IPS-18a (cell line): Measurements from ENCODE around the gene DCTN3.

ENCODE experiments used
- H3K27ac ChIP-seq: one replicate; pipeline ENCODE4 v1.5.1; 2013; ENCODE audit warnings: low read length
- H3K27me3 ChIP-seq: one replicate; pipeline ENCODE4 v1.6.1; 2013; ENCODE audit warnings: mild to moderate bottlenecking, low read length; ENCODE audit not compliant: control insufficient read depth, insufficient read depth
- H3K36me3 ChIP-seq: one replicate; pipeline ENCODE4 v1.6.1; 2013; ENCODE audit warnings: low read depth, low read length; ENCODE audit not compliant: control insufficient read depth
- H3K4me1 ChIP-seq: one replicate; pipeline ENCODE4 v1.6.1; 2013; ENCODE audit warnings: low read depth, low read length; ENCODE audit not compliant: control insufficient read depth
- H3K4me3 ChIP-seq: one replicate; pipeline ENCODE4 v1.5.1; 2013; ENCODE audit warnings: low read length
- H3K9ac ChIP-seq: one replicate; pipeline ENCODE4 v1.6.1; 2013; ENCODE audit warnings: mild to moderate bottlenecking, low read length, moderate library complexity
- H3K9me3 ChIP-seq: one replicate; pipeline ENCODE4 v1.6.1; 2013; ENCODE audit warnings: low read depth, low read length; ENCODE audit not compliant: control insufficient read depth

Gene DCTN3

GRCh38 chr9:34565856-34566255 lies 54.4 kb downstream of the DCTN3 start:
- Histone ChIP-seq H3K4me1 (peaks cover 11% of the 10 kb centered on the region), H3K27me3 (no peaks in the 10 kb centered on the region), H3K9me3 (no peaks in the 10 kb centered on the region), H3K4me3 (no peak overlapping the region), H3K9ac (no peak overlapping the region), H3K36me3 (no peaks in the 10 kb centered on the region), H3K27ac (no peak overlapping the region)

- Histone ChIP-seq H3K27ac (no peak overlapping the region), H3K4me3 (no peak overlapping the region), H3K4me1 (peaks cover 19% of the 10 kb centered on the region), H3K36me3 (no peaks in the 10 kb centered on the region), H3K9me3 (no peaks in the 10 kb centered on the region), H3K9ac (no peak overlapping the region), H3K27me3 (no peaks in the 10 kb centered on the region)
Measured at GRCh38 chr9:34564617-34565016, 55.7 kb downstream of the DCTN3 start.
